Measurements from ENCODE around the gene PRG3. TPM values are rescaled to one million over a fixed set of nuclear protein-coding genes. Genes with fewer than 3 reads are reported as not detected.

Gene PRG3
- total and polyA plus RNA-seq, 9 of the 15 experiments (the other 6 are each of a cell fraction or from before 2014, with no cell fraction given) = 0.18 to 0.55 (median 0.38) TPM; not detected in 6

DNA sequence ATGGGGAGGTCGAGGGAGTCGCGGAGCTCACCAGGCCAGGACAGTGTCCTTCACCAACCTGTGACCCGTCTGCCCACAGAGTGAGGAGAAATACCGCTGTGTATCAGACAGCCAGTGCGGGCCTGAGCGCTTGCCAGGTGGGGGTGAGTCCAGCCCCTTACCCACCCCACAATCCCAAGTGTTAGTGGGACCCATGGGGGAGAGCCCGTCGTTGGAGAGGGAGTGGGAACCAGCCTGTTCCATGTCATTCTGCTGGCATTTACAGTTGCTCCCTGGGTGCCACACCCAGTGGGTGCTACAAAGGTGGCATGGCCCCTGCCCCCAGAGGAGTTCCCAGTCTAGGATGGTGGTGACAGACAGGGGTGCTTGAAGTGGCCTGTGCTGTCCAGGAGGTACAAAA is 33.6 kb downstream of the PRG3 start:
- CTCF ChIA-PET (ENCODE audit: low intra/inter-chr PET ratio) = interaction anchor here (0.6 kb wide), 1 partner anchor 293 kb away, joined by 3 read pairs; no protein-coding TSS in a partner anchor

More for the DNA sequence above, 33.6 kb downstream of the PRG3 start:
- no TSS peak for BruUV-seq (replicated peaks)
- Histone ChIP-seq H3K27me3 (ENCODE audit: control insufficient read depth in 2 of 2, insufficient read depth in 2 of 2, low read length in 2 of 2) (no peaks in the 10 kb centered on the region), H2AFZ (ENCODE audit: low read depth, low read length) (no peak overlapping the region), H3K4me1 (replicated peaks in 1 of 2; ENCODE audit: control insufficient read depth in 2 of 2, insufficient read depth in 2 of 2, low read length in 2 of 2) (peaks cover 6 to 16% of the 10 kb centered on the region in 2 experiments; a peak in 4 of 5 replicates), H3K27ac (ENCODE audit: extremely low read depth, low read depth, low read length) (no peak overlapping the region), H3K4me2 (ENCODE audit: insufficient read depth, low read length) (no peak overlapping the region), H3K9me1 (ENCODE audit: control insufficient read depth, insufficient read depth, low read length) (no peaks in the 10 kb centered on the region), H3K79me2 (ENCODE audit: control insufficient read depth, insufficient read depth, low read length) (no peaks in the 10 kb centered on the region), H4K20me1 (replicated peaks; ENCODE audit: control insufficient read depth, insufficient read depth, low read length) (no peaks in the 10 kb centered on the region), H3K4me3 (no peak overlapping the region), H3K9ac (ENCODE audit: insufficient read depth in 1 of 2, low read depth in 2 of 2, low read length in 2 of 2) (peak overlapping the region in 1 of 2 experiments; percentile 19; a peak in 1 of 4 replicates), H3K36me3 (ENCODE audit: control insufficient read depth, insufficient read depth, low read length) (no peaks in the 10 kb centered on the region), H3K9me3 (replicated peaks; ENCODE audit: control insufficient read depth, insufficient read depth, low read depth, low read length) (0 out of 2 replicates have a peak, but pooled peaks cover 4% of the 10 kb centered on the region)
- FAIRE-seq (no peak), ATAC-seq (no peak), DNase-seq (ENCODE audit: extremely low read depth in 1 of 4, low spot score in 3 of 4) (no peak)
- POLR2A ChIA-PET = interaction anchor here (0.6 to 1.4 kb wide), 2 partner anchors 85 to 357 kb away, joined by 3 to 4 read pairs; no protein-coding TSS in a partner anchor
- TF ChIP-seq FIP1L1 (IDR thresholded peaks at IDR 0.05; ENCODE audit: low read depth, low read length, poor library complexity, severe bottlenecking) (no peak), IFI16 (CRISPR knock-in tag; IDR thresholded peaks at IDR 0.05) (no peak), ZZZ3 (IDR thresholded peaks at IDR 0.05) (no peak), ARNT (IDR thresholded peaks at IDR 0.05) (no peak)
- TF ChIP-seq, protein P1, sequence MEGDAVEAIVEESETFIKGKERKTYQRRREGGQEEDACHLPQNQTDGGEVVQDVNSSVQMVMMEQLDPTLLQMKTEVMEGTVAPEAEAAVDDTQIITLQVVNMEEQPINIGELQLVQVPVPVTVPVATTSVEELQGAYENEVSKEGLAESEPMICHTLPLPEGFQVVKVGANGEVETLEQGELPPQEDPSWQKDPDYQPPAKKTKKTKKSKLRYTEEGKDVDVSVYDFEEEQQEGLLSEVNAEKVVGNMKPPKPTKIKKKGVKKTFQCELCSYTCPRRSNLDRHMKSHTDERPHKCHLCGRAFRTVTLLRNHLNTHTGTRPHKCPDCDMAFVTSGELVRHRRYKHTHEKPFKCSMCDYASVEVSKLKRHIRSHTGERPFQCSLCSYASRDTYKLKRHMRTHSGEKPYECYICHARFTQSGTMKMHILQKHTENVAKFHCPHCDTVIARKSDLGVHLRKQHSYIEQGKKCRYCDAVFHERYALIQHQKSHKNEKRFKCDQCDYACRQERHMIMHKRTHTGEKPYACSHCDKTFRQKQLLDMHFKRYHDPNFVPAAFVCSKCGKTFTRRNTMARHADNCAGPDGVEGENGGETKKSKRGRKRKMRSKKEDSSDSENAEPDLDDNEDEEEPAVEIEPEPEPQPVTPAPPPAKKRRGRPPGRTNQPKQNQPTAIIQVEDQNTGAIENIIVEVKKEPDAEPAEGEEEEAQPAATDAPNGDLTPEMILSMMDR (IDR thresholded peaks at IDR 0.05 in 2 of 3, conservative IDR thresholded peaks at IDR 0.05 in 1 of 3; ENCODE audit: insufficient read depth in 2 of 3, low read depth in 1 of 3, low read length in 3 of 3) = no peak
- 58% methylated on average over 9 of the region's 9 CpGs for WGBS (ENCODE audit: insufficient coverage, low coverage, missing lambda C conversion rate)
- intact Hi-C loops (cut with micrococcal nuclease) (loop anchor here (5.0 to 10.0 kb wide), 2 partner anchors 447 to 1165 kb away; no protein-coding TSS in a partner anchor), in situ Hi-C loops (cut with MboI) (loop anchor here (10.0 kb wide), 2 partner anchors 177 to 1167 kb away; no protein-coding TSS in a partner anchor)

Data from K562 (cell line).